B cell (primary cell): Measurements from ENCODE around the gene UGT1A9. TPM values are rescaled to one million over a fixed set of nuclear protein-coding genes. Genes with fewer than 3 reads are reported as not detected.

ENCODE experiments used
- ATAC-seq: fragments of 200-7000 bp; cut with Tn5 transposase; one replicate; pipeline ENCODE4 v1.10.0; 2021; ENCODE audit warnings: low read depth, mild to moderate bottlenecking, moderate number of reproducible peaks, moderate library complexity
- CTCF ChIA-PET: fragments of 350-600 bp; sonication (Branson Sonifier 250); formaldehyde crosslinking; loops from one replicate; lab custom pipeline; 2021; ENCODE audit warnings: antibody characterized with exemption, inconsistent platforms; lab: Charles Lee
- POLR2A ChIA-PET: fragments of 350-600 bp; sonication (Branson Sonifier 250); formaldehyde crosslinking; loops from one replicate; lab custom pipeline; 2021; ENCODE audit warnings: antibody characterized with exemption; lab: Charles Lee
- DNase-seq: peaks from one replicate; pipeline ENCODE4 v3.0.0; 2013
- H2AFZ ChIP-seq: 2 replicates; pipeline ENCODE4 v1.6.1; 2012; ENCODE audit warnings: mild to moderate bottlenecking, low read depth, low read length; ENCODE audit not compliant: insufficient read depth, poor library complexity, severe bottlenecking
- H3K27ac ChIP-seq, 2 donors: 1 replicate in 1 of 2; 2 replicates in 1 of 2; pipeline ENCODE4 v1.5.1; 2012 to 2013; ENCODE audit warnings: low read length in 2 of 2, mild to moderate bottlenecking in 2 of 2, moderate library complexity in 1 of 2
- H3K27me3 ChIP-seq, 4 experiments: fragments of 200-600 bp in 1 of 4; sonication (generic) in 1 of 4; replicated peaks in 1 of 4; 1 replicate in 2 of 4; 2 replicates in 2 of 4; pipeline versions ENCODE4 v1.6.1 to v1.7.0; 2013 to 2016; ENCODE audit warnings: low read length in 3 of 4, mild to moderate bottlenecking in 2 of 4, mixed read lengths in 1 of 4, moderate library complexity in 1 of 4; ENCODE audit not compliant: insufficient read depth in 4 of 4, control insufficient read depth in 3 of 4; ENCODE audit errors: control extremely low read depth in 1 of 4
- H3K36me3 ChIP-seq, 2 experiments: replicated peaks in 1 of 2; 1 replicate in 1 of 2; 2 replicates in 1 of 2; pipeline versions ENCODE4 v1.6.1 to v1.7.1; 2013; ENCODE audit warnings: low read length in 1 of 2; ENCODE audit not compliant: insufficient read depth in 2 of 2, control insufficient read depth in 1 of 2; ENCODE audit errors: control extremely low read depth in 1 of 2, extremely low read depth in 1 of 2
- H3K4me1 ChIP-seq, 2 donors: fragments of 200-600 bp in 1 of 2; sonication (generic) in 1 of 2; 1 replicate in 1 of 2; 2 replicates in 1 of 2; pipeline versions ENCODE4 v1.5.1 to v1.6.1; 2013 to 2017; ENCODE audit warnings: low read length in 2 of 2; ENCODE audit not compliant: control insufficient read depth in 2 of 2, insufficient read depth in 2 of 2
- H3K4me2 ChIP-seq: replicated peaks from 2 replicates; pipeline ENCODE3; 2012; ENCODE audit warnings: mild to moderate bottlenecking, low read depth, low read length; ENCODE audit not compliant: poor library complexity, severe bottlenecking
- H3K4me3 ChIP-seq, 5 experiments: fragments of 200-600 bp in 1 of 5; sonication (generic) in 1 of 5; 1 replicate in 3 of 5; 2 replicates in 2 of 5; pipeline versions ENCODE4 v1.5.1 to v1.7.0; 2011 to 2016; ENCODE audit warnings: low read length in 4 of 5, mild to moderate bottlenecking in 4 of 5, low read depth in 2 of 5, control low read depth in 1 of 5, moderate library complexity in 1 of 5; ENCODE audit not compliant: insufficient read depth in 1 of 5; ENCODE audit errors: control extremely low read depth in 1 of 5, extremely low read depth in 1 of 5
- H3K79me2 ChIP-seq: fragments of 200-600 bp; sonication (generic); one replicate; pipeline ENCODE4 v1.6.0; 2016; ENCODE audit warnings: low read length; ENCODE audit not compliant: control insufficient read depth, insufficient read depth
- H3K9ac ChIP-seq: fragments of 200-600 bp; sonication (generic); 2 replicates; pipeline ENCODE4 v1.6.1; 2017; ENCODE audit warnings: mild to moderate bottlenecking, low read length, moderate library complexity
- H3K9me3 ChIP-seq, 3 donors: one replicate each; pipeline versions ENCODE4 v1.6.1 to v1.7.1; 2013; ENCODE audit warnings: low read length in 2 of 3; ENCODE audit not compliant: control insufficient read depth in 2 of 3, insufficient read depth in 1 of 3; ENCODE audit errors: control extremely low read depth in 1 of 3
- H4K20me1 ChIP-seq: 2 replicates; pipeline ENCODE4 v1.6.0; 2012; ENCODE audit warnings: mild to moderate bottlenecking, low read length; ENCODE audit not compliant: insufficient read depth, control insufficient read depth, poor library complexity, severe bottlenecking
- H3K27ac Mint-ChIP-seq: one replicate; pipeline ENCODE4 v1.8.0; 2021; ENCODE audit warnings: mixed read lengths
- H3K27me3 Mint-ChIP-seq: one replicate; pipeline ENCODE4 v1.8.0; 2021; ENCODE audit warnings: mixed read lengths
- H3K4me1 Mint-ChIP-seq: one replicate; pipeline ENCODE4 v1.8.0; 2021; ENCODE audit warnings: mixed read lengths
- H3K4me3 Mint-ChIP-seq: one replicate; pipeline ENCODE4 v1.8.0; 2021; ENCODE audit warnings: mixed read lengths
- H3K9me3 Mint-ChIP-seq: one replicate; pipeline ENCODE4 v1.8.0; 2022; ENCODE audit warnings: mixed read lengths; ENCODE audit not compliant: insufficient read depth
- EZH2 ChIP-seq: IDR thresholded peaks from 2 replicates; pipeline ENCODE4 v1.6.1; 2012; ENCODE audit warnings: borderline replicate concordance, low read depth, mild to moderate bottlenecking, moderate library complexity, low read length; ENCODE audit not compliant: insufficient read depth, poor library complexity, severe bottlenecking
- WGBS: methylation state at CpG from one replicate; pipeline ENCODE4 v1.1.5; 2013; ENCODE audit warnings: missing lambda C conversion rate; ENCODE audit not compliant: insufficient coverage; 5-methylcytosine and 5-hydroxymethylcytosine counted together
- intact Hi-C: fragments of 100-400 bp; cut with micrococcal nuclease; formaldehyde crosslinking; loops from one replicate; pipeline ENCODE4 v1.10.0; 2022
- polyA plus RNA-seq: library from polyadenylated mRNA; depleted of rRNA; stranded (reverse); fragments of >200 nt; gene quantifications from 2 replicates; pipeline ENCODE4 v1.2.3, GENCODE V29; 2012
- total RNA-seq, 2 donors: library from RNA; stranded (reverse); fragments of 120-200 nt in 1 of 2; gene quantifications; 1 replicate in 1 of 2; 2 replicates in 1 of 2; pipeline versions ENCODE4 v1.2.3 to v1.2.4, GENCODE V29; 2013 to 2022
- TF ChIP-seq, protein P1 (sequence below): fragments of 200-600 bp; IDR thresholded peaks from one replicate; pipeline ENCODE4 v1.8.0; 2022; ENCODE audit warnings: antibody characterized with exemption, mild to moderate bottlenecking

UGT1A9 gene
- total and polyA plus RNA-seq, 2 donors (not counting 1 experiment from before 2014, with no cell fraction given) = not detected

DNA sequence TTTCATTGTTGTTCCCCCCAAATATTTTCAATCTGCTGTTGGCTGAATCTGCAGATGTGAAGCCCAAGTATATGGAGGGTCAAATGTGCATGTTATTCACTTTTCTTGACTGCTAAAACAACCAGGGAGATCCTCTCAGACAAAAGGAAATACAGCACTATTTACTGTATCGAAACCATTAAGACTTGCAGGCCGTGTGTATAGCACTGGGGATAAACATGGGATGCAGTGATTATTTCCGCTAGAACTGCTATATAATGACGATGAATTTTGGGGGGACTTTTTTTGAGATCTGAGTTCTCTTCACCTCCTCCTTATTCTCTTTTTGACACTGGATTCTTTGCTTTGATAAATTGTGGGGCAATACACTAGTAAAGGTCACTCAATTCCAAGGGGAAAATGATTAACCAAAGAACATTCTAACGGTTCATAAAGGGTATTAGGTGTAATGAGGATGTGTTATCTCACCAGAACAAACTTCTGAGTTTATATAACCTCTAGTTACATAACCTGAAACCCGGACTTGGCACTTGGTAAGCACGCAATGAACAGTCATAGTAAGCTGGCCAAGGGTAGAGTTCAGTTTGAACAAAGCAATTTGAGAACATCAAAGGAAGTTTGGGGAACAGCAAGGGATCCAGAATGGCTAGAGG is 84.9 kb downstream of the UGT1A9 start:
- Mint-ChIP-seq H3K4me3 (no peak overlapping the region), H3K9me3 (no peaks in the 10 kb centered on the region), H3K4me1 (no peaks in the 10 kb centered on the region), H3K27ac (no peak overlapping the region), H3K27me3 (peaks cover 16% of the 10 kb centered on the region)
- H3K79me2 ChIP-seq = no peaks in the 10 kb centered on the region
- H3K9me3 ChIP-seq = peaks cover 0 to 7% (median 0%) of the 10 kb centered on the region in 3 donors
- no peak overlapping the region for H3K4me2 ChIP-seq
- no peaks in the 10 kb centered on the region for H3K27me3 ChIP-seq
- WGBS = 100% methylated on average over 1 of the region's 7 CpGs
- TF ChIP-seq EZH2 = no peak
- TF ChIP-seq, protein P1, sequence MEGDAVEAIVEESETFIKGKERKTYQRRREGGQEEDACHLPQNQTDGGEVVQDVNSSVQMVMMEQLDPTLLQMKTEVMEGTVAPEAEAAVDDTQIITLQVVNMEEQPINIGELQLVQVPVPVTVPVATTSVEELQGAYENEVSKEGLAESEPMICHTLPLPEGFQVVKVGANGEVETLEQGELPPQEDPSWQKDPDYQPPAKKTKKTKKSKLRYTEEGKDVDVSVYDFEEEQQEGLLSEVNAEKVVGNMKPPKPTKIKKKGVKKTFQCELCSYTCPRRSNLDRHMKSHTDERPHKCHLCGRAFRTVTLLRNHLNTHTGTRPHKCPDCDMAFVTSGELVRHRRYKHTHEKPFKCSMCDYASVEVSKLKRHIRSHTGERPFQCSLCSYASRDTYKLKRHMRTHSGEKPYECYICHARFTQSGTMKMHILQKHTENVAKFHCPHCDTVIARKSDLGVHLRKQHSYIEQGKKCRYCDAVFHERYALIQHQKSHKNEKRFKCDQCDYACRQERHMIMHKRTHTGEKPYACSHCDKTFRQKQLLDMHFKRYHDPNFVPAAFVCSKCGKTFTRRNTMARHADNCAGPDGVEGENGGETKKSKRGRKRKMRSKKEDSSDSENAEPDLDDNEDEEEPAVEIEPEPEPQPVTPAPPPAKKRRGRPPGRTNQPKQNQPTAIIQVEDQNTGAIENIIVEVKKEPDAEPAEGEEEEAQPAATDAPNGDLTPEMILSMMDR = no peak
- intact Hi-C loops = no loop called here
- H3K36me3 ChIP-seq = no peaks in the 10 kb centered on the region
- H4K20me1 ChIP-seq = no peaks in the 10 kb centered on the region
- H2AFZ ChIP-seq = no peak overlapping the region
- ATAC-seq (no peak), DNase-seq (no peak)
- CTCF ChIA-PET = no interaction called here
- no peaks in the 10 kb centered on the region for H3K4me1 ChIP-seq
- POLR2A ChIA-PET = no interaction called here
- no peak overlapping the region for H3K9ac ChIP-seq
- H3K4me3 ChIP-seq = no peak overlapping the region
- H3K27ac ChIP-seq = no peak overlapping the region

DNA sequence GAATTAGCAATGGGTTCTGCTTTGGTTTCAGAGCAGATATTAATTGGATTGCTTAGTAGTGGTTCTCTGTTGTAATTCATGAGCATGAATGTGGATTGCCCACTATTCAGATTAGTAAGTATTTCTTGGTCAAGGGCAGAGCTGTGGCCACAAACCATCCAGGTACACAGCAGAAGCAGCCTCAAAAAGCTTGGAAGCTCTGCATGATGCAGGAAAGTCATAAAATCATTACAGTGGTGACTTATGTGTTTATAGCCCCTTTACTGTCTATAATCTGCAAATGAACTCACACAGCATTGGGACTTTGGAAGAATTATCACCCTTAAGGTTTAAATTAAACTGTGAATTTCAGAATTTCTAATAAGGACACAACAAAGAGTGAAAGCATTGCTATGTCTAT is 86.4 kb downstream of the UGT1A9 start:
- no peaks in the 10 kb centered on the region for H3K79me2 ChIP-seq
- no peak overlapping the region for H3K4me2 ChIP-seq
- no peaks in the 10 kb centered on the region for H3K9me3 Mint-ChIP-seq
- no peaks in the 10 kb centered on the region for H3K4me1 ChIP-seq
- no peak overlapping the region for H3K4me3 Mint-ChIP-seq
- H3K9ac ChIP-seq = no peak overlapping the region
- no peak for DNase-seq
- H3K9me3 ChIP-seq = peaks cover 0 to 7% (median 0%) of the 10 kb centered on the region in 3 donors
- no peak overlapping the region for H3K4me3 ChIP-seq
- POLR2A ChIA-PET = no interaction called here
- H3K27me3 Mint-ChIP-seq = peaks cover 20% of the 10 kb centered on the region
- no peaks in the 10 kb centered on the region for H4K20me1 ChIP-seq
- H3K27me3 ChIP-seq = no peaks in the 10 kb centered on the region
- TF ChIP-seq EZH2 = no peak
- TF ChIP-seq, protein P1 = no peak
- no peaks in the 10 kb centered on the region for H3K36me3 ChIP-seq
- no peak overlapping the region for H2AFZ ChIP-seq
- no peaks in the 10 kb centered on the region for H3K4me1 Mint-ChIP-seq
- H3K27ac Mint-ChIP-seq = no peak overlapping the region
- no peak for ATAC-seq
- H3K27ac ChIP-seq = no peak overlapping the region
- intact Hi-C loops = no loop called here
- CTCF ChIA-PET = no interaction called here
